Left ventricle myocardium inferior (tissue), 1 donor: ENCODE measurements around the gene GP2. TPM values are rescaled to one million over a fixed set of nuclear protein-coding genes. Genes with fewer than 3 reads are reported as not detected.
"Not testable (repeated sequence)": the region's sequence is repeated elsewhere in the genome, so short reads cannot be mapped to it uniquely, and the experiment has no call there.

Experiments
- DNase-seq: peaks from one replicate; pipeline ENCODE4 v3.0.0-alpha.2; 2020
- H3K27ac ChIP-seq: fragments of 200-600 bp; replicated peaks from 2 replicates; pipeline ENCODE4 v1.8.0; 2021
- H3K27me3 ChIP-seq: fragments of 200-600 bp; 2 replicates; pipeline ENCODE4 v1.8.0; 2021; ENCODE audit warnings: low read depth
- H3K36me3 ChIP-seq: fragments of 200-600 bp; 2 replicates; pipeline ENCODE4 v1.8.0; 2021
- H3K4me1 ChIP-seq: fragments of 200-600 bp; 2 replicates; pipeline ENCODE4 v1.8.0; 2021
- H3K4me3 ChIP-seq: fragments of 200-600 bp; 2 replicates; pipeline ENCODE4 v1.8.0; 2021; ENCODE audit warnings: mild to moderate bottlenecking, moderate library complexity
- H3K9me3 ChIP-seq: fragments of 200-600 bp; replicated peaks from 2 replicates; pipeline ENCODE4 v1.8.0; 2021
- CTCF ChIP-seq: fragments of 200-600 bp; IDR thresholded peaks from 2 replicates; pipeline ENCODE4 v1.8.0; 2021; ENCODE audit warnings: antibody characterized with exemption, mild to moderate bottlenecking, borderline replicate concordance
- intact Hi-C: fragments of 100-400 bp; cut with micrococcal nuclease; formaldehyde crosslinking; loops from one replicate; pipeline ENCODE4 v1.11.0; 2022
- total RNA-seq: library from RNA; stranded (reverse); fragmentation: NEBNext Ultra II Directional; extraction: Animal tissue kit (Norgen Biotek cat#: 25700); gene quantifications from one replicate; pipeline ENCODE4 v1.2.1, GENCODE V29; 2021
- donor health status: DM: no; HTN: yes; CAD: no; lungs with severe emphysema.

The GP2 gene
- total RNA-seq, 1 donor from 2014 or later = not detected

- intact Hi-C loops = no loop called here
- no peak for DNase-seq
- H3K27me3 ChIP-seq = peaks cover 38% of the 10 kb centered on the region
- H3K4me1 ChIP-seq = no peaks in the 10 kb centered on the region
- H3K27ac ChIP-seq = no peak overlapping the region
- H3K4me3 ChIP-seq = no peak overlapping the region
- no peaks in the 10 kb centered on the region for H3K9me3 ChIP-seq
- H3K36me3 ChIP-seq = no peaks in the 10 kb centered on the region
- no peak for TF ChIP-seq CTCF
Measured at GRCh38 chr16:20326321-20326720, 992 bp downstream of the GP2 start.

DNA sequence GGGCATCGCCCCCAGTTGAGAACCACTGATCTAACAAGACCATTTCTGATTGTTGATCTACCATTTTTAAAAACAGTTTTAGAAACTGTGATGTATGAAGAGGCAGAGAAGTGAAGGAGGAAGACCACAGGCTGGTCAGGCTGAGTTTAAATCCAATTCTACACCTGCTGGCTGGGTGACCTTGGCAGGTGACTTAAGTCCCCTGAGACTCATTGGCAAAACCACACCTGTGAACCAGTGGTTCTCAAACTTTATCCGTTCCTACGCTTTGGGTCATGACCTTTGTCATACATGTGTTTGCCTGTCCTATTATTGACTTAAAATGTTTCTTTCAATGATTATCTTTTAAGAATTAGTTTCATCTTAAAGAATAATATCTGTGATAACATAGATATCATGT lies 2.3 kb downstream of the GP2 start:
- H3K27me3 ChIP-seq = peaks cover 46% of the 10 kb centered on the region
- H3K9me3 ChIP-seq = no peaks in the 10 kb centered on the region
- TF ChIP-seq CTCF = no peak
- no peak for DNase-seq
- H3K4me3 ChIP-seq = no peak overlapping the region
- H3K36me3 ChIP-seq = no peaks in the 10 kb centered on the region
- intact Hi-C loops = no loop called here
- no peak overlapping the region for H3K27ac ChIP-seq
- no peaks in the 10 kb centered on the region for H3K4me1 ChIP-seq

- Histone ChIP-seq H3K4me3 (no peak overlapping the region), H3K9me3 (no peaks in the 10 kb centered on the region), H3K36me3 (no peaks in the 10 kb centered on the region), H3K27me3 (peaks cover 57% of the 10 kb centered on the region), H3K4me1 (no peaks in the 10 kb centered on the region), H3K27ac (no peak overlapping the region)
- intact Hi-C loops = no loop called here
- TF ChIP-seq CTCF = no peak
- DNase-seq = no peak
Measured at GRCh38 chr16:20323591-20324117, 3.7 kb downstream of the GP2 start.

GRCh38 chr16:20322696-20323095 lies 4.6 kb downstream of the GP2 start:
- no peak overlapping the region for H3K27ac ChIP-seq
- H3K27me3 ChIP-seq = peaks cover 63% of the 10 kb centered on the region
- no peaks in the 10 kb centered on the region for H3K9me3 ChIP-seq
- H3K36me3 ChIP-seq = no peaks in the 10 kb centered on the region
- no peak for TF ChIP-seq CTCF
- H3K4me1 ChIP-seq = no peaks in the 10 kb centered on the region
- DNase-seq = no peak
- intact Hi-C loops = no loop called here
- no peak overlapping the region for H3K4me3 ChIP-seq

GRCh38 chr16:20321671-20322070 lies 5.6 kb downstream of the GP2 start:
- Histone ChIP-seq H3K4me1 (no peaks in the 10 kb centered on the region), H3K27ac (no peak overlapping the region), H3K27me3 (peaks cover 64% of the 10 kb centered on the region), H3K4me3 (no peak overlapping the region), H3K36me3 (no peaks in the 10 kb centered on the region), H3K9me3 (no peaks in the 10 kb centered on the region)
- intact Hi-C loops = no loop called here
- no peak for DNase-seq
- TF ChIP-seq CTCF = no peak

DNA sequence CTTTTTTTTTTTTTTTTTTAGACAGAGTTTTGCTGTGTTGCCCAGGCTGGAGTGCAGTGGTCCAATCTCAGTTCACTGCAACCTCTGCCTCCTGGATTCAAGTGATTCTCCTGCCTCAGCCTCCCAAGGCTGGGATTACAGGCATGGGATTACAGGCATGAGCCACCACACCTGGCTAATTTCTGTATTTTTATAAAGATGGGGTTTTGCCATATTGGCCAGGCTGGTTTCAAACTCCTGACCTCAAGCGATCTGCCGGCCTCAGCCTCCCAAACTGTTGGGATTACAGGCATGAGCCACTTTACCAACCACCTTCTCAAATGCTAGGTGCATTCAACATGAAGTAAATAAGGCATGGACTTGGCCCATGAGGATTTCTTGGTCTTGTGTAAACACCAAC lies 6.3 kb downstream of the GP2 start:
- intact Hi-C loops = not testable (repeated sequence)

More for the DNA sequence above, 6.3 kb downstream of the GP2 start:
- H3K4me3 ChIP-seq, H3K4me1 ChIP-seq, H3K27ac ChIP-seq, H3K9me3 ChIP-seq, DNase-seq, H3K36me3 ChIP-seq: not testable (repeated sequence)
- H3K27me3 ChIP-seq = peaks cover 63% of the 10 kb centered on the region
